SK-N-MC (cell line): Measurements from ENCODE around the gene CEP162.

Experiments used
- EZH2 ChIP-seq: fragments of 200-600 bp; sonication (generic); IDR thresholded peaks from one replicate; pipeline ENCODE4 v1.6.1; 2017; ENCODE audit warnings: antibody characterized with exemption
- FOXP2 ChIP-seq: optimal IDR thresholded peaks from 2 replicates; pipeline ENCODE3; 2011; ENCODE audit warnings: mild to moderate bottlenecking, moderate library complexity; ENCODE audit not compliant: insufficient read depth; ENCODE audit errors: extremely low read length, control extremely low read depth
- POLR2AphosphoS5 ChIP-seq: IDR thresholded peaks from 2 replicates; pipeline ENCODE4 v1.6.1; 2012; ENCODE audit warnings: mild to moderate bottlenecking, low read depth, low read length, borderline replicate concordance

GRCh38 chr6:84271061-84271716, 43.7 kb upstream of the CEP162 start:
- TF ChIP-seq POLR2AphosphoS5 (no peak), EZH2 (no peak), FOXP2 (no peak)
